Measurements from ENCODE around the gene C1S. TPM values are rescaled to one million over a fixed set of nuclear protein-coding genes. Genes with fewer than 3 reads are reported as not detected.

C1S gene
- total and polyA plus RNA-seq, 9 of the 15 experiments (the other 6 are each of a cell fraction or from before 2014, with no cell fraction given) = 0.08 to 0.84 (median 0.27) TPM

GRCh38 chr12:7042842-7043241 is 17.7 kb upstream of the C1S start (continued):
- 0 out of 2 replicates have a peak, but pooled peaks have one; percentile 13 for TF ChIP-seq DEAF1 (CRISPR knock-in tag; IDR thresholded peaks at IDR 0.05)
- TF ChIP-seq CTCFL (IDR thresholded peaks at IDR 0.05; ENCODE audit: borderline replicate concordance, insufficient read depth, low read depth, low read length, poor library complexity, severe bottlenecking) = peak; percentile 41
- TF ChIP-seq MAFK (IDR thresholded peaks at IDR 0.05; ENCODE audit: low read length) = peak; percentile 23; the same call in 1 of the 2 replicates
- TF ChIP-seq CAMTA2 (CRISPR knock-in tag; conservative IDR thresholded peaks at IDR 0.05) = no peak
- TF ChIP-seq ZNF707 (CRISPR knock-in tag; conservative IDR thresholded peaks at IDR 0.05) = no peak
- TF ChIP-seq POLR2AphosphoS5 (IDR thresholded peaks at IDR 0.05; ENCODE audit: control insufficient read depth, insufficient read depth, low read depth, low read length) = no peak
- TF ChIP-seq, protein P1, sequence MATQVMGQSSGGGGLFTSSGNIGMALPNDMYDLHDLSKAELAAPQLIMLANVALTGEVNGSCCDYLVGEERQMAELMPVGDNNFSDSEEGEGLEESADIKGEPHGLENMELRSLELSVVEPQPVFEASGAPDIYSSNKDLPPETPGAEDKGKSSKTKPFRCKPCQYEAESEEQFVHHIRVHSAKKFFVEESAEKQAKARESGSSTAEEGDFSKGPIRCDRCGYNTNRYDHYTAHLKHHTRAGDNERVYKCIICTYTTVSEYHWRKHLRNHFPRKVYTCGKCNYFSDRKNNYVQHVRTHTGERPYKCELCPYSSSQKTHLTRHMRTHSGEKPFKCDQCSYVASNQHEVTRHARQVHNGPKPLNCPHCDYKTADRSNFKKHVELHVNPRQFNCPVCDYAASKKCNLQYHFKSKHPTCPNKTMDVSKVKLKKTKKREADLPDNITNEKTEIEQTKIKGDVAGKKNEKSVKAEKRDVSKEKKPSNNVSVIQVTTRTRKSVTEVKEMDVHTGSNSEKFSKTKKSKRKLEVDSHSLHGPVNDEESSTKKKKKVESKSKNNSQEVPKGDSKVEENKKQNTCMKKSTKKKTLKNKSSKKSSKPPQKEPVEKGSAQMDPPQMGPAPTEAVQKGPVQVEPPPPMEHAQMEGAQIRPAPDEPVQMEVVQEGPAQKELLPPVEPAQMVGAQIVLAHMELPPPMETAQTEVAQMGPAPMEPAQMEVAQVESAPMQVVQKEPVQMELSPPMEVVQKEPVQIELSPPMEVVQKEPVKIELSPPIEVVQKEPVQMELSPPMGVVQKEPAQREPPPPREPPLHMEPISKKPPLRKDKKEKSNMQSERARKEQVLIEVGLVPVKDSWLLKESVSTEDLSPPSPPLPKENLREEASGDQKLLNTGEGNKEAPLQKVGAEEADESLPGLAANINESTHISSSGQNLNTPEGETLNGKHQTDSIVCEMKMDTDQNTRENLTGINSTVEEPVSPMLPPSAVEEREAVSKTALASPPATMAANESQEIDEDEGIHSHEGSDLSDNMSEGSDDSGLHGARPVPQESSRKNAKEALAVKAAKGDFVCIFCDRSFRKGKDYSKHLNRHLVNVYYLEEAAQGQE (IDR thresholded peaks at IDR 0.05; ENCODE audit: borderline replicate concordance) = peak; percentile 69; the same call in 1 of the 2 replicates
- TF ChIP-seq, protein P1 (CRISPR knock-in tag; IDR thresholded peaks at IDR 0.05; ENCODE audit: low read depth) = no peak
- TF ChIP-seq KDM1A (IDR thresholded peaks at IDR 0.05) = no peak
- TF ChIP-seq RAD21 (CRISPR knock-in tag; conservative IDR thresholded peaks at IDR 0.05 in 1 of 2, IDR thresholded peaks at IDR 0.05 in 1 of 2) = peak; percentile 72 to 77
- TF ChIP-seq RFX7 (CRISPR knock-in tag; IDR thresholded peaks at IDR 0.05) = no peak
- peak; percentile 54 to 75 (median 59); a peak in 5 of 6 replicates for TF ChIP-seq CTCF (IDR thresholded peaks at IDR 0.05 in 2 of 3, conservative IDR thresholded peaks at IDR 0.05 in 1 of 3; ENCODE audit: insufficient read depth in 2 of 3, low read depth in 1 of 3, low read length in 3 of 3)

All from K562 (cell line).